B cell (primary cell): ENCODE results near the gene SLC6A7. TPM values are rescaled to one million over a fixed set of nuclear protein-coding genes. Genes with fewer than 3 reads are reported as not detected.

Experiments
- ATAC-seq: fragments of 200-7000 bp; cut with Tn5 transposase; one replicate; pipeline ENCODE4 v1.10.0; 2021; ENCODE audit warnings: low read depth, mild to moderate bottlenecking, moderate number of reproducible peaks, moderate library complexity
- CTCF ChIA-PET: fragments of 350-600 bp; sonication (Branson Sonifier 250); formaldehyde crosslinking; loops from one replicate; lab custom pipeline; 2021; ENCODE audit warnings: antibody characterized with exemption, inconsistent platforms; lab: Charles Lee
- POLR2A ChIA-PET: fragments of 350-600 bp; sonication (Branson Sonifier 250); formaldehyde crosslinking; loops from one replicate; lab custom pipeline; 2021; ENCODE audit warnings: antibody characterized with exemption; lab: Charles Lee
- DNase-seq: peaks from one replicate; pipeline ENCODE4 v3.0.0; 2013
- H2AFZ ChIP-seq: 2 replicates; pipeline ENCODE4 v1.6.1; 2012; ENCODE audit warnings: mild to moderate bottlenecking, low read depth, low read length; ENCODE audit not compliant: insufficient read depth, poor library complexity, severe bottlenecking
- H3K27ac ChIP-seq, 2 donors: 1 replicate in 1 of 2; 2 replicates in 1 of 2; pipeline ENCODE4 v1.5.1; 2012 to 2013; ENCODE audit warnings: low read length in 2 of 2, mild to moderate bottlenecking in 2 of 2, moderate library complexity in 1 of 2
- H3K27me3 ChIP-seq, 4 experiments: fragments of 200-600 bp in 1 of 4; sonication (generic) in 1 of 4; replicated peaks in 1 of 4; 1 replicate in 2 of 4; 2 replicates in 2 of 4; pipeline versions ENCODE4 v1.6.1 to v1.7.0; 2013 to 2016; ENCODE audit warnings: low read length in 3 of 4, mild to moderate bottlenecking in 2 of 4, mixed read lengths in 1 of 4, moderate library complexity in 1 of 4; ENCODE audit not compliant: insufficient read depth in 4 of 4, control insufficient read depth in 3 of 4; ENCODE audit errors: control extremely low read depth in 1 of 4
- H3K36me3 ChIP-seq, 2 experiments: replicated peaks in 1 of 2; 1 replicate in 1 of 2; 2 replicates in 1 of 2; pipeline versions ENCODE4 v1.6.1 to v1.7.1; 2013; ENCODE audit warnings: low read length in 1 of 2; ENCODE audit not compliant: insufficient read depth in 2 of 2, control insufficient read depth in 1 of 2; ENCODE audit errors: control extremely low read depth in 1 of 2, extremely low read depth in 1 of 2
- H3K4me1 ChIP-seq, 2 donors: fragments of 200-600 bp in 1 of 2; sonication (generic) in 1 of 2; 1 replicate in 1 of 2; 2 replicates in 1 of 2; pipeline versions ENCODE4 v1.5.1 to v1.6.1; 2013 to 2017; ENCODE audit warnings: low read length in 2 of 2; ENCODE audit not compliant: control insufficient read depth in 2 of 2, insufficient read depth in 2 of 2
- H3K4me2 ChIP-seq: replicated peaks from 2 replicates; pipeline ENCODE3; 2012; ENCODE audit warnings: mild to moderate bottlenecking, low read depth, low read length; ENCODE audit not compliant: poor library complexity, severe bottlenecking
- H3K4me3 ChIP-seq, 5 experiments: fragments of 200-600 bp in 1 of 5; sonication (generic) in 1 of 5; 1 replicate in 3 of 5; 2 replicates in 2 of 5; pipeline versions ENCODE4 v1.5.1 to v1.7.0; 2011 to 2016; ENCODE audit warnings: low read length in 4 of 5, mild to moderate bottlenecking in 4 of 5, low read depth in 2 of 5, control low read depth in 1 of 5, moderate library complexity in 1 of 5; ENCODE audit not compliant: insufficient read depth in 1 of 5; ENCODE audit errors: control extremely low read depth in 1 of 5, extremely low read depth in 1 of 5
- H3K79me2 ChIP-seq: fragments of 200-600 bp; sonication (generic); one replicate; pipeline ENCODE4 v1.6.0; 2016; ENCODE audit warnings: low read length; ENCODE audit not compliant: control insufficient read depth, insufficient read depth
- H3K9ac ChIP-seq: fragments of 200-600 bp; sonication (generic); 2 replicates; pipeline ENCODE4 v1.6.1; 2017; ENCODE audit warnings: mild to moderate bottlenecking, low read length, moderate library complexity
- H3K9me3 ChIP-seq, 3 donors: one replicate each; pipeline versions ENCODE4 v1.6.1 to v1.7.1; 2013; ENCODE audit warnings: low read length in 2 of 3; ENCODE audit not compliant: control insufficient read depth in 2 of 3, insufficient read depth in 1 of 3; ENCODE audit errors: control extremely low read depth in 1 of 3
- H4K20me1 ChIP-seq: 2 replicates; pipeline ENCODE4 v1.6.0; 2012; ENCODE audit warnings: mild to moderate bottlenecking, low read length; ENCODE audit not compliant: insufficient read depth, control insufficient read depth, poor library complexity, severe bottlenecking
- H3K27ac Mint-ChIP-seq: one replicate; pipeline ENCODE4 v1.8.0; 2021; ENCODE audit warnings: mixed read lengths
- H3K27me3 Mint-ChIP-seq: one replicate; pipeline ENCODE4 v1.8.0; 2021; ENCODE audit warnings: mixed read lengths
- H3K4me1 Mint-ChIP-seq: one replicate; pipeline ENCODE4 v1.8.0; 2021; ENCODE audit warnings: mixed read lengths
- H3K4me3 Mint-ChIP-seq: one replicate; pipeline ENCODE4 v1.8.0; 2021; ENCODE audit warnings: mixed read lengths
- H3K9me3 Mint-ChIP-seq: one replicate; pipeline ENCODE4 v1.8.0; 2022; ENCODE audit warnings: mixed read lengths; ENCODE audit not compliant: insufficient read depth
- CTCF ChIP-seq: fragments of 200-600 bp; IDR thresholded peaks from one replicate; pipeline ENCODE4 v1.8.0; 2022; ENCODE audit warnings: antibody characterized with exemption, mild to moderate bottlenecking
- EZH2 ChIP-seq: IDR thresholded peaks from 2 replicates; pipeline ENCODE4 v1.6.1; 2012; ENCODE audit warnings: borderline replicate concordance, low read depth, mild to moderate bottlenecking, moderate library complexity, low read length; ENCODE audit not compliant: insufficient read depth, poor library complexity, severe bottlenecking
- WGBS: methylation state at CpG from one replicate; pipeline ENCODE4 v1.1.5; 2013; ENCODE audit warnings: missing lambda C conversion rate; ENCODE audit not compliant: insufficient coverage; 5-methylcytosine and 5-hydroxymethylcytosine counted together
- intact Hi-C: fragments of 100-400 bp; cut with micrococcal nuclease; formaldehyde crosslinking; loops from one replicate; pipeline ENCODE4 v1.10.0; 2022
- polyA plus RNA-seq: library from polyadenylated mRNA; depleted of rRNA; stranded (reverse); fragments of >200 nt; gene quantifications from 2 replicates; pipeline ENCODE4 v1.2.3, GENCODE V29; 2012
- total RNA-seq, 2 donors: library from RNA; stranded (reverse); fragments of 120-200 nt in 1 of 2; gene quantifications; 1 replicate in 1 of 2; 2 replicates in 1 of 2; pipeline versions ENCODE4 v1.2.3 to v1.2.4, GENCODE V29; 2013 to 2022

SLC6A7 gene
- total and polyA plus RNA-seq, 2 donors (not counting 1 experiment from before 2014, with no cell fraction given): not detected

DNA sequence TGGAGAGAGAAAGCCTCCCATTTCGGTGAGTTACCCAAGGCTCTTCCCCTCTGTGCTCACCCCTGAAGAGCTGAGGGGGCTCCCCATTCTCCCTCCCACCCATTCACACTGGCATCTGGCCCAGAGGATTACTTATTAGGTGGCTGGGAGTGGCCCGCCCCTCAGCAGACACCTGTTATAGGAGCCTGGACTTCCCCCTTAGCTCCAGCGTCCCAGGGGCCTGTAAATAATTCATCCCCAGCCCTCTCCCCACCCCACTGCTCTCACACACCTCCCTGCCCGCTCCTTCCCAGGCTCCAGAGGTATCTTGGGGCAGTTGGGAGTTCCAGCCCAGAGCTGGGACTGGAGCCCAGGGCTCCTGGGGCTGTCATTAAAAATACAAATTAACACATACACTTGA, 11.6 kb upstream of the SLC6A7 start:
- intact Hi-C loops: no loop called here
- WGBS: 43% methylated on average over 2 of the region's 4 CpGs
- POLR2A ChIA-PET: no interaction called here

DNA sequence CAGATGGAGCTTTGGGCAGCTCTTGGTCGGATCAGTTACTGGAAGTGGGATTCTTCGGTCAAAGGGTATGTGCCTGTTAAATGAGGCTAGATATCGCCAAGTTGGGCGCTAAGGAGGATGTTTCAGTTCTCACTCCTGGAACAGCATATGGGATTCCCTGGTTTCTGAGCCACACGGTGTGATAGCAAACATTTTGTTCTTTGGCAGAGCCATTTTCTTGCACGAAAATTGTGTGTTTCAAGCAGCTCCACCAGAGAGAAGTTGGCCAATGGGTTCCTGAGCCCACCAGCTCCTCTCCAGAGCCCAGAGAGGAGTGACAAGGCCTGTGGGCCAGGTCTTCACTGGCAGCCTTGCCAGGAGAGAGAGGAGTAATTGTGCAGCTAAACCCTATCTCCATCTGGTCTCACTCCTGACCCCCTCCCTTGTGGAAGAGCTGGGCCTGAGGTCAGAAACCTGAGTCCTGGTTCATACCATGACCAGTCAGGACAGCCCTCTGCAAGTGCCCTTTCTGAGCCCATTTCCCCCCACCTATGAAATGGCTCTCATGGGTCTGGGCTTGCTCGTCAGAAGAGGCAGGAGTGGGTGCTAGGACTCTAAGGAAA, 10.7 kb upstream of the SLC6A7 start:
- 96% methylated on average over 7 of the region's 7 CpGs for WGBS
- POLR2A ChIA-PET: no interaction called here

More for the DNA sequence above, 11.6 kb upstream of the SLC6A7 start:
- no peak for DNase-seq
- peaks cover 14% of the 10 kb centered on the region for H3K27me3 Mint-ChIP-seq
- no peaks in the 10 kb centered on the region for H3K9me3 Mint-ChIP-seq
- H3K27ac ChIP-seq: no peak overlapping the region
- H3K9me3 ChIP-seq: no peaks in the 10 kb centered on the region
- H3K4me3 Mint-ChIP-seq: no peak overlapping the region
- H4K20me1 ChIP-seq: no peaks in the 10 kb centered on the region
- H3K4me1 Mint-ChIP-seq: no peaks in the 10 kb centered on the region
- no peak overlapping the region for H3K9ac ChIP-seq
- no peak overlapping the region for H3K4me3 ChIP-seq
- no peak for ATAC-seq
- no peak overlapping the region for H3K4me2 ChIP-seq
- H3K36me3 ChIP-seq: no peaks in the 10 kb centered on the region
- TF ChIP-seq CTCF (no peak), EZH2 (no peak)
- H3K4me1 ChIP-seq: no peaks in the 10 kb centered on the region
- H3K27ac Mint-ChIP-seq: no peak overlapping the region
- H3K27me3 ChIP-seq: peaks cover 0 to 2% (median 0%) of the 10 kb centered on the region in 4 experiments
- H2AFZ ChIP-seq: no peak overlapping the region
- no peaks in the 10 kb centered on the region for H3K79me2 ChIP-seq
- CTCF ChIA-PET: no interaction called here

More for the DNA sequence above, 10.7 kb upstream of the SLC6A7 start:
- no peaks in the 10 kb centered on the region for H4K20me1 ChIP-seq
- H3K27me3 Mint-ChIP-seq: peaks cover 7% of the 10 kb centered on the region
- ATAC-seq: no peak
- no peak overlapping the region for H2AFZ ChIP-seq
- no peak overlapping the region for H3K27ac ChIP-seq
- H3K4me1 Mint-ChIP-seq: no peaks in the 10 kb centered on the region
- intact Hi-C loops: no loop called here
- H3K9ac ChIP-seq: no peak overlapping the region
- no peak for TF ChIP-seq CTCF
- TF ChIP-seq EZH2: no peak
- H3K9me3 ChIP-seq: no peaks in the 10 kb centered on the region
- H3K36me3 ChIP-seq: no peaks in the 10 kb centered on the region
- H3K4me1 ChIP-seq: no peaks in the 10 kb centered on the region
- DNase-seq: no peak
- no peak overlapping the region for H3K4me3 ChIP-seq
- H3K27me3 ChIP-seq: peaks cover 0 to 2% (median 0%) of the 10 kb centered on the region in 4 experiments
- no peaks in the 10 kb centered on the region for H3K9me3 Mint-ChIP-seq
- no peak overlapping the region for H3K4me2 ChIP-seq
- no peak overlapping the region for H3K27ac Mint-ChIP-seq
- CTCF ChIA-PET: no interaction called here
- H3K4me3 Mint-ChIP-seq: no peak overlapping the region
- H3K79me2 ChIP-seq: no peaks in the 10 kb centered on the region
